GM06990 (cell line): Measurements from ENCODE around the gene PRAC2.

Experiments used
- DNase-seq: peaks from one replicate; pipeline ENCODE4 v3.0.0-alpha.2; 2011; ENCODE audit not compliant: insufficient read length; ENCODE audit errors: extremely low read depth
- H3K27me3 ChIP-seq: replicated peaks from 2 replicates; pipeline ENCODE4 v1.6.0; 2011; ENCODE audit warnings: low read length; ENCODE audit not compliant: control insufficient read depth, insufficient read depth
- H3K36me3 ChIP-seq: 2 replicates; pipeline ENCODE4 v1.5.1; 2011; ENCODE audit warnings: low read length; ENCODE audit not compliant: control insufficient read depth, insufficient read depth
- H3K4me3 ChIP-seq: replicated peaks from 2 replicates; pipeline ENCODE4 v1.5.1; 2011; ENCODE audit warnings: low read depth, mild to moderate bottlenecking, control low read depth, low read length
- CTCF ChIP-seq: IDR thresholded peaks from 2 replicates; pipeline ENCODE4 v1.5.1; 2011; ENCODE audit warnings: low read length, control low read depth, mild to moderate bottlenecking, inconsistent platforms; ENCODE audit not compliant: insufficient read depth, poor library complexity, severe bottlenecking

Gene PRAC2

GRCh38 chr17:48726114-48726915 lies 3.3 kb downstream of the PRAC2 start:
- DNase-seq: no peak
- H3K36me3 ChIP-seq: no peaks in the 10 kb centered on the region
- H3K27me3 ChIP-seq: peaks cover 5% of the 10 kb centered on the region
- no peak for TF ChIP-seq CTCF
- no peak overlapping the region for H3K4me3 ChIP-seq

- Histone ChIP-seq H3K36me3 (no peaks in the 10 kb centered on the region), H3K4me3 (no peak overlapping the region), H3K27me3 (peaks cover 5% of the 10 kb centered on the region)
- no peak for DNase-seq
- no peak for TF ChIP-seq CTCF
These were observed 3.9 kb downstream of the PRAC2 start for GRCh38 chr17:48726916-48727286.

- DNase-seq: no peak
- Histone ChIP-seq H3K36me3 (no peaks in the 10 kb centered on the region), H3K4me3 (no peak overlapping the region), H3K27me3 (peaks cover 5% of the 10 kb centered on the region)
- no peak for TF ChIP-seq CTCF
These were observed 4.6 kb downstream of the PRAC2 start for GRCh38 chr17:48727415-48728175.

- TF ChIP-seq CTCF: no peak
- no peak within 1 kb of the TSS for H3K4me3 ChIP-seq
- H3K36me3 ChIP-seq: no peaks in the 10 kb centered on the region
- H3K27me3 ChIP-seq: peaks cover 7% of the 10 kb centered on the region
- DNase-seq: no peak
These were observed 5.5 kb downstream of the PRAC2 start, which contains the start of gene HOXB13 for GRCh38 chr17:48728232-48729231. Gene HOXB13 (minus strand): TSS chr17:48728750. CDS start chr17:48728593, 157 bp downstream.
